GM18507 (cell line): ENCODE measurements around the gene MTERF4.

Experiments used
- DNase-seq: peaks from one replicate; pipeline ENCODE4 v3.0.0; 2011; ENCODE audit warnings: low read depth; ENCODE audit not compliant: insufficient read length; ENCODE audit errors: extremely low spot score
- FAIRE-seq: peaks from 2 replicates; lab custom pipeline; 2011; peaks lifted over from hg19 to GRCh38; lab: Jason Lieb, UNC

MTERF4 gene

DNA sequence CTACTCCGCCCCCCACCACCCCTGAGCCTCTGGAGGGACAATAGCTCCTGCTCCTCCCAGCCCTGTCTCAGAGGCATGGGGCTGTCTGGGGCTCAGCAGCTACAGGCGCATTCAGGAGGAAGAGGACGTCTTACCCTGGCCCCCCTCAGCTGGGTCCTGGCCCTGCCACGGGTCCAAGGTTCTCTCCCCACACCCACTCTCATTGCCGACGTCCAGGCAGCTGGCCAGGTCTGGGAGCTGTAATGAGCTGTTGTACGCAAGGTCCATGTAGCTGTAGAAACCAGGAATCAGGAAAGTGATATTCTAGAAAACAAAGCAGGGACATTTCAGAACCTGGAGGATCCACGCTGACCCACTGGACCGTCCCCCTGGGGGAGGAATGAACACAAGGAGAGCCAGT lies 33.6 kb upstream of the MTERF4 start:
- DNase-seq (no peak), FAIRE-seq (no peak)

DNA sequence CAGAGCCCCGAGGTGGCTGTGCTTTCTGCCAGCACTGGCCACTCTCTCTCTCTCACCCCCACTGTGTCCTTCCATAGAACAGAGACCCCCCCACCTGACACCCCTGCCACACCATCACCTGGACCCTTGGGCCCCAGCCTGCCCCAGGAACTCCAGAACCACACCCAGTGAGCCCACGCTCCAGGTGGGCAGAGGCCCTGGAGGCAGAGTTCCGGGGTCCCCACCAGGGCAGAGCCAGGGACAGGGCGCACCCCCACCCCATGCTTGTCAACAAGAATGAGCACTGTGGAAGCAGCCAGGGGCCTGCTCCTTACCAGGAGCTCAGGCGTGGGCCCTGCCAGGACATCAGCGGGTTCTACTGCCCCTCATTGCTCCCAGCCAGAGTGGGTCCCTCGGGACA lies 32.6 kb upstream of the MTERF4 start:
- DNase-seq: no peak
- FAIRE-seq: no peak

GRCh38 chr2:241133436-241133820 lies 31.3 kb upstream of the MTERF4 start:
- FAIRE-seq (no peak), DNase-seq (no peak)

GRCh38 chr2:241132538-241133435 lies 30.7 kb upstream of the MTERF4 start:
- DNase-seq (no peak), FAIRE-seq (peak; percentile 33)

- FAIRE-seq: no peak
- DNase-seq: no peak
These were observed 29.4 kb upstream of the MTERF4 start for GRCh38 chr2:241131531-241131930.

DNA sequence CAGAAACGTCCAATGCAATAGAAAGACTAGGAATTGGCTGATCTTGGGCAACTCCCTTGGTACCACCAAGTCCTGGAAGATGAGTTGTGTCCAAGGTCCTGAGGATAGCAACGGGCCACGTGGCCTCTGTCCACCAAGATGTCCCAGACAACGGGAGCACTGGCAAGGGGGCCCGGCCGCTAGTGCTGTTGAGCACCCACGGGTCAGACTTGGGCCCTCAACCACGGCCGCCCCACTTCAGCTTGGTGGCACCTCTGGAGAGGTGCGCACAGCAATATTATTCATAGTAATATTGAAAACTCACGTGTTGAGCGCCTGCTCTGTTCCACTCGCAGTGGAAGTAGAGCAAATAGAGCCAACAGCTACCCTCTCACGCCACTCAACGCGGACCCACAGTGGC lies 28.2 kb upstream of the MTERF4 start:
- FAIRE-seq: no peak
- DNase-seq: no peak

DNA sequence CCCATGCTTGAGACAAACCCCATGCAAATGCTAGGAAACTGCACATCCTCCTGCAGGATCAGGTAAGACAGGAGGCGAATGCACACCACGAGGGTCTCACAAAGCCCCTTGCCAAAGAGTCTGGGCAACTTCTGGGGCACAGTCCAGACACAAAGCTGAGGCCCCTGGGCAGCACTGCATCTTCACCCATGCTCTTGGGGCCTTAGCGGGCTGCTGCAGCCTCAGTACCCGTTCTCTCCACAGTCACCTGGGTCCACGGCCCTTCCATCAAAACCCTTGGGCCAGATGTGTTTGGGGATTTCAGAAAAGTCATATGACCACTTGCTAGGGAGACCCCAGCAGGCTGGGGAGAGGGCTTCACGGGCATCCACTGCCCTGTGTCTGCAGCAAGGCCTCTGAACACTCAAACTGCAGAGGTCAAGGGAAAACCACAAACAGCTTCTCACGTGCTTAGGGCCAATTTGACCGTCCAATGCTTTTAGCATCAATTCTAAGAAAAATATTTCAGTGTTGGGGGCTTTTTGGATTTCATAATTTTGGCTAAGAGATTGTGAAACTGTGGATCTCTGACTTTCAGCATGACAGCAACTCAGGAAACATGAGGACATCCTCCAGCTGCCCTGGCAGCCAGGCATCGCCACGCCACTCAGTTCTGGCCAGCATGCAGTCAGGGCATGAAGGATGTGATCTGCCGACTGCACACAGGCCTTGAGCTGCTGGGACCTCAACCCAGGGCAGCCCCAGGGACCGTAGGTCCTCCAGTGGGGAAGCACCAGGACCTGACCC lies 27.2 kb upstream of the MTERF4 start:
- FAIRE-seq: peak; percentile 62
- no peak for DNase-seq

DNA sequence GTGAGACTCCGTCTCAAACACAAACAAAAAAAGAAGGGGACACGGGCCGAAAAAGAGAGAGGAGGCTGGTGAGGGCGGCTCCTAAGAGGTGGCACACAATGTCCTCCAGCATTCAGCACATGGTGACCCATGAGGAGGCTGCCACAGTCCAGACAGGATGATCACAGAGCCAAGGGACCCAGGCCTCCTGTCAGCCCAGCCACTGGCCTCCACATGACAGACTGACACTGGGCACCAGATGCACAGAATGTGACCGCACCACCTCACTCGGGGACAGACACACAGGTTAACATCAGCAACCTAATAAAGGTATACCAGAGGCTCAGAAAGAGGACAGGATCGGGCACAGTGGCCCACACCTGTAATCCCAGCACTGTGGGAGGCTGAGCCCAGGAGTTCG lies 26.2 kb upstream of the MTERF4 start:
- no peak for FAIRE-seq
- no peak for DNase-seq

DNA sequence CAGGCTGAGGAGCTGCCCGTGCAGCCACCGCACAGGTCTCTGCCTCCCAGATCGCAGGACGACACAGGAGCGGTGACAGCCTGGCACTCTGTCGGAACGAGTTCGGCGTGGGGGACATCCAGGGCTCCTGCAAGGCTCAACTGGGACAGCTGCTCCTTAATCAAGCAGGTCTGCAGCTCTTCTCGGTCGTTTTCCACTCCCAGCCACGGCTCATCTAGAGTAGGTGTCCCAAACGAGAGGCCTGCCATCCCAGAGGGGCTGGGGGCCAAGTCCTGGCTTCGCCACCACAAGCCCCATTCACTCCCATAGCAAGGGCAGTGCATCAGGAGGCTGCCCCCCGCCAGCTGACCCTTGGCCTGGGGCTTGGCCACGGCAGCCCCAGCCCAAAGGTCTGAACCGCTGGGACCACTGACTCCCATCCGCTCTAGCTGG lies 24.7 kb upstream of the MTERF4 start:
- DNase-seq: no peak
- FAIRE-seq: no peak

- no peak for DNase-seq
- FAIRE-seq: no peak
These were observed 24.1 kb upstream of the MTERF4 start for GRCh38 chr2:241126201-241126611.

DNA sequence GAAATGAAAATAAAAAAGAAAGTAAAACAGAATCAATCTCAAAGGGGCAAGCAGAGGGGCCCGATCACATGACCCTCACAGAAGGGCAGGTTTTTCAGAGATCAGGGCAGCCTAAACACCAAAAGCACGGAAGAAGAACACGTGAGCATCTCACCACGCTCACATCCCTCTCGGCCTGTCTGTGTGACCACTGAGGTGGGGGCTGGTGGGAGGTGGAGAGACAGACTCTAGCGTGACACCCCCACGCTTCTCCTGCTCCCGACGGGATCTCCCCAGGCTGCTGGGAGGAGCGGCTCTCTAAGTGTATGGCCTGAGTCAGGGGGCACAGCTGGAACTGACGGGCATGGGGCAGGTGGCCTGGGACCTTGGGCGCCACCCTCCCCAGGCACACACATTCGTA lies 23.5 kb upstream of the MTERF4 start:
- no peak for DNase-seq
- FAIRE-seq: peak; percentile 33

- FAIRE-seq (no peak), DNase-seq (no peak)
These were observed 21.9 kb upstream of the MTERF4 start for GRCh38 chr2:241123816-241124536.

GRCh38 chr2:241122376-241123002 lies 20.4 kb upstream of the MTERF4 start:
- DNase-seq: no peak

GRCh38 chr2:241121008-241121407 lies 18.9 kb upstream of the MTERF4 start:
- FAIRE-seq: no peak

More at GRCh38 chr2:241122376-241123002, 20.4 kb upstream of the MTERF4 start:
- FAIRE-seq: no peak

GRCh38 chr2:241120440-241120839 lies 18.4 kb upstream of the MTERF4 start:
- DNase-seq (no peak), FAIRE-seq (peak; percentile 54)

More at GRCh38 chr2:241121008-241121407, 18.9 kb upstream of the MTERF4 start:
- DNase-seq: no peak

DNA sequence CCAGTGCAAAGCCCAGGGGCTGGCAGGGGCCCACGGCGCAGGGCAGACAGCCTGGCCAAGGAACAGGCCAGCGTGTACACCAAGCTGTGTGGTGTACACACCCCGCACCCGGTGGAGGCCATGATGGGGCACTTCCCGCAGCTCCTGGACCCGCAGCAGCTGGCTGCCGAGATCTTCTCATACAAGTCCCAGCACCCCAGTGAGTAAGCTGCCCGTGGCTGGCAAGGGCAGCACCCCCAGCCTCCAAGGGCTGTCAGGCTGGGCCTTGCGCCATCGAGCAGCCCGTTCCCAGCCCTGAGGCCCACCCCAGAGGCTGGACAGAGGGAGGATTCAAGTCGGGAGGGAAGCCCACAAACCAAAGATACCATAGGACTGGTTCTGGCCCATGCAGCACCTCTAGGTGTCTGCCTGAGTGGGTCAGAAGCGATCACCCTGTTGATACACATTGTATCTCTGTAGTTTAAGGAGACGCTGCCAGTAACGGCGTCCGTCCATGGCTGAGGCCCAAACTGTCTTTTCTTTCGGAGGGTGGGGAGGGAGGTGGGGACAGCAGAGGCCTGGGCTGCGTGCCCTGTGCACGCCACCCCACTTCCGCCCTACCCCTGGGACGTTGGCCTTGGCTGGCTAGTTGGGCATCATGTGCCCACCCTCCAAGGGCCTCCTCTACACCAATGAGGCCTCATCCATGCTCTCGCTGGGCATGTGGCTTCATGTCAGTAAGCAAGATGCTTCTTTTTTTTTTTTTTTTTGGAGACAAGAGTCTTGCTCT lies 16.8 kb upstream of the MTERF4 start:
- DNase-seq (no peak), FAIRE-seq (no peak)

DNA sequence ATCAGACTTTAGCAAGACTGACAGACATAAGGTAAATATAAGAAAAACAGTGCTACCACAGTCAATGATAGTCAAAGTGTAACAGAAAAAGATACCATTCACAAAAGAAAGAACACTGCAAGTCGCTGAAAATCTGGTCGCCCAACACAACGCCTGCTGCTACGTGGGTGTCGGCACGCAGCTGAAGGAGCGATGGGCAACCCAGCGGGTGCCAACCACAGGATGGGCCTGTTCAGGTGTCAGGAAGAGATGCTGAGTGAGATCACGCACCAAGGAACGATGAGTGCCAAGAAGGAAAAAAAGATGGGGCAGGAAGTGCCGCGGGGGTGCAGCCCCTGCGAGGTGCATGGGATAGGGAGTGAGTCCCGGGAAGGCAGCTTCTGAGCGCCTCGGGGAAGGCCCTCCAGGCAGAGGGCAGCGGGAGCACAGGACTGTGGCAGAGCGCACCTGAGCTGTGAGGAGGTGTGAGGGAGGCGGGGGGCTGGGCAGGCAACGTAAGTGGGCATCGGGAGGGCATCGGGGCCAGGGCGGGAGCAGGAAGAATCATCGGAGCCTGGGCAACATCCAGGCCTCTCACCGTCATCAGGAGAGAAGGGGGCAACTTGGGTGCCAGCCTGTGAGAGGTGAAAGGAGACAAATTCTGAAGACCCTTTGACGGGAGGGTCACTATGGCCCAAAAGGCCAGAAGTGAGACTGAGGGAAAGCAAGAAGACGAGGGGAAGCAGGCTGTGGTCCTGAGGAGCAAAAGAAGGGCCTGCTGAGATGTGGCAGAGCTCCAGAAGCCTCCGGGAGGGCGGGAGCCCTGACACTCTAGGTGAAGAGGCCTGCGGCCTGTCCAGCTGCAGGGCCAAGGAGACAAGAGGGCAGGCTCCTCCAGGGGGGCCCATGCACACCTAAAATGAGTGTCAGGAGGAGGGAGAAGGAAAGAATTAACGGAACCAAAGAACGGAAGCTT lies 14.8 kb upstream of the MTERF4 start:
- FAIRE-seq: no peak
- DNase-seq: no peak

DNA sequence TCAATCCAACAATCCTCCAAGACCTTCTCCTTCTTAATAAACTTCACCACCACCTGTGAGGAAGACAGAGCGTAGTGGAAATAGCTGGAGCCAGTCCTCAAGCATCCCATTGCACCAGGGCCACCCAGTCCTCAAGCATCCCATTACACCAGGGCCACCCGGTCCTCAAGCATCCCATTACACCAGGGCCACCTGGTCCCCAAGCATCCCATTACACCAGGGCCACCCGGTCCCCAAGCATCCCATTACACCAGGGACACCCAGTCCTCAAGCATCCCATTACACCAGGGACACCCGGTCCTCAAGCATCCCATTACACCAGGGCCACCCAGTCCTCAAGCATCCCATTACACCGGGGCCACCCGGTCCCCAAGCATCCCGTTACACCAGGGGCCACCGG lies 13.3 kb upstream of the MTERF4 start:
- FAIRE-seq (no peak), DNase-seq (no peak)
